OCI-LY7 (cell line): Measurements from ENCODE around the gene CDH2.

Experiments used
- EZH2phosphoT487 ChIP-seq: fragments of 200-600 bp; sonication (generic); IDR thresholded peaks from 2 replicates; pipeline ENCODE4 v1.6.1; 2018; ENCODE audit warnings: low read depth, borderline replicate concordance, mild to moderate bottlenecking, mixed run types, antibody characterized with exemption, low read length, moderate library complexity, mixed read lengths
- TF ChIP-seq, protein P1 (sequence below): fragments of 200-600 bp; sonication (generic); conservative IDR thresholded peaks from 2 replicates; pipeline ENCODE4 v1.5.1; 2014; ENCODE audit warnings: mild to moderate bottlenecking, antibody characterized with exemption, low read length, moderate library complexity, mixed read lengths

DNA sequence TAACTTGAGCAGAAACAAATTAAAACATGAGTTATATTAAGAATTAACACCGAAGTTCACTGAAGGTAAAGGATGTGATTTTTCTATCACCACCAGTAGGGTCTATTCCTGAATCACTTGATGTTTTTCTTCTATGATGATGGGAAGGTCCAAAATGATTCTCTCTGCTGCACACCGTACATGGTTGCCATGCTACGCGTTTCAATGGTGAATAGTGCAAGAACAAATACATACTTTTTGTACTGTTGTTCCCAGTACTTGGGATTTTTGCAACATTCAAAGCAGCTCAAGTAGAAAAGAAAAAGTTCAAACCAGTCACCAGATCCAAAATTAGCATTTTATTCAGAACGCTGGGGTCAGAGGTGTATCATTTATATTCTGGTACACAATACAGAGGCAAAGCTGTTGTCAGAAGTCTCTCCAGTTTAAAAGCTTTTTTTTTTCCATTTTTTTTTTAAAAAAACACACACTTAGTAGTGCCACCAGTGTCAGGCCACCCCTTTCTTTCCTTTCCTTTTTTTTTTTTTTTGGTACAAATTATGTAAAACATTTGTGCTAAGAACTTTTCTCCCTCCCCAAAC lies 226.2 kb downstream of the CDH2 start:
- TF ChIP-seq, protein P1, sequence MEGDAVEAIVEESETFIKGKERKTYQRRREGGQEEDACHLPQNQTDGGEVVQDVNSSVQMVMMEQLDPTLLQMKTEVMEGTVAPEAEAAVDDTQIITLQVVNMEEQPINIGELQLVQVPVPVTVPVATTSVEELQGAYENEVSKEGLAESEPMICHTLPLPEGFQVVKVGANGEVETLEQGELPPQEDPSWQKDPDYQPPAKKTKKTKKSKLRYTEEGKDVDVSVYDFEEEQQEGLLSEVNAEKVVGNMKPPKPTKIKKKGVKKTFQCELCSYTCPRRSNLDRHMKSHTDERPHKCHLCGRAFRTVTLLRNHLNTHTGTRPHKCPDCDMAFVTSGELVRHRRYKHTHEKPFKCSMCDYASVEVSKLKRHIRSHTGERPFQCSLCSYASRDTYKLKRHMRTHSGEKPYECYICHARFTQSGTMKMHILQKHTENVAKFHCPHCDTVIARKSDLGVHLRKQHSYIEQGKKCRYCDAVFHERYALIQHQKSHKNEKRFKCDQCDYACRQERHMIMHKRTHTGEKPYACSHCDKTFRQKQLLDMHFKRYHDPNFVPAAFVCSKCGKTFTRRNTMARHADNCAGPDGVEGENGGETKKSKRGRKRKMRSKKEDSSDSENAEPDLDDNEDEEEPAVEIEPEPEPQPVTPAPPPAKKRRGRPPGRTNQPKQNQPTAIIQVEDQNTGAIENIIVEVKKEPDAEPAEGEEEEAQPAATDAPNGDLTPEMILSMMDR: no peak
- TF ChIP-seq EZH2phosphoT487: no peak
